Kidney glomerular epithelial cell (primary cell): Measurements from ENCODE around the gene TEAD3.
A peak's percentile ranks its signal among the peaks of the same experiment; 100 is the strongest.
"Not testable (repeated sequence)": the region's sequence is repeated elsewhere in the genome, so short reads cannot be mapped to it uniquely, and the experiment has no call there.

Source experiments
- DNase-seq: peaks from one replicate; lab custom pipeline; 2025; lab: John Stamatoyannopoulos, UW

Gene TEAD3

DNA sequence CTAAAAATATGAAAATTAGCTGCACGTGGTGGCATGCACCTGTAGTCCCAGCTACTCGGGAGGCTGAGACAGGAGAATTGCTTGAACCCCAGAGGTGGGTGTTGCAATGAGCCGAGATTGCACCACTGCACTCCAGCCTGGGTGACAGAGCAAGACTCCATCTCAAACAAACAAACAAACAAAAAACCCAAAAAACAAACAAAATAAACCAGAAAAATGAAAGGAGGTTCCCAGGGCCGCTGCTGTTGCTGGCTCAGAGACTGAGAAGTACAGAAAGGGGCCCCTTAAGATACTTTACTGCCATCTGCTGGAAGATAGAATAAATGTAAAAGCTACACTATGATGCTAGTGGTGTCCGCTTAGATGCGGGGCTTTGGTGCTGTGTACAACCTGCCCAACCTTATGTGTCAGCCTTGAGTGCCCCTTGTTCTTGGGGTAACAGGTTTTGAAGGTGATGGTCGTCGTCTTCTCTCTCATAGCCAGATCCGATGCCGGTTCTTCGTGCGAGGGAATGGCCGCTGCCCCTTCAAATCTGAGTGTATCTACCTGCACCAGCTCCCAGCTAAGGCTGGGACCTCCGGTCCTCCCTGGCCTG is 47.5 kb downstream of the TEAD3 start:
- peak; percentile 76 for DNase-seq

DNA sequence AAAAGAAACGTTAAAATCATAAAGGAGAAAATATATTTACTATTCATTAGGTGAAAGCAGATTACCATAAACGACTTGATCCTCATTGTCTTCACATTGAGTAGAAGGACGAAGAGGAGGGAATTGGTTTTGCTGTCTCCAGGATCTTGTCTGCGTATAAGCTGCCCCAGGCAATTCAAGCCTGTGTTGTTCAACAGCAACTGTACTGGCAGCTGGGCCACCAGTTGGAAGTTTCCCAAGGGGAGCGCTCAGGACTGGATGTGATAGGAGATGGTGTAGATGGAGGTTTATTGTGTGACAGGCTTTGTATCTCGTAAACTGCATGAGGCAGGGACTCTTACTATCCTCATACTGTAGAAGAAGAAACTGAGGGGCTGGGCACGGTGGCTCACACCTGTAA is 48.7 kb downstream of the TEAD3 start:
- no peak for DNase-seq

DNA sequence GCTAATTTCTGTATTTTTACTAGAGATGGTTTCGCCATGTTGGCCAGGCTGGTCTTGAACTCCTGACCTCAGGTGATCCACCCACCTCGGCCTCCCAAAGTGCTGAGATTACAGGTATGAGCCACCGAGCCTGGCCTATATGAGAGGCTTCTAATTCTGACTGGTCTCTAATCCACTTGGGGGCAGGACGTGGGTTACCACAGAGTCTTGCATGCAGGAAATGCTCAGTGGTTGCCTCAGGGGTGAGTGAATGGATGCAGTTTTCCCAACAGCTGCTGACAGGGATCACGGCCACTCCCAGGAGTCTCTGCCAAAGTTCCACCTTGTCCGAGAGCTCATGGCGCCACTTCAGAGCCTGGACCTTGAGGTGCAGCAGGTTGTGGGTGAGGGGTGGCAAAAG is 51.2 kb downstream of the TEAD3 start:
- DNase-seq, result no peak

DNA sequence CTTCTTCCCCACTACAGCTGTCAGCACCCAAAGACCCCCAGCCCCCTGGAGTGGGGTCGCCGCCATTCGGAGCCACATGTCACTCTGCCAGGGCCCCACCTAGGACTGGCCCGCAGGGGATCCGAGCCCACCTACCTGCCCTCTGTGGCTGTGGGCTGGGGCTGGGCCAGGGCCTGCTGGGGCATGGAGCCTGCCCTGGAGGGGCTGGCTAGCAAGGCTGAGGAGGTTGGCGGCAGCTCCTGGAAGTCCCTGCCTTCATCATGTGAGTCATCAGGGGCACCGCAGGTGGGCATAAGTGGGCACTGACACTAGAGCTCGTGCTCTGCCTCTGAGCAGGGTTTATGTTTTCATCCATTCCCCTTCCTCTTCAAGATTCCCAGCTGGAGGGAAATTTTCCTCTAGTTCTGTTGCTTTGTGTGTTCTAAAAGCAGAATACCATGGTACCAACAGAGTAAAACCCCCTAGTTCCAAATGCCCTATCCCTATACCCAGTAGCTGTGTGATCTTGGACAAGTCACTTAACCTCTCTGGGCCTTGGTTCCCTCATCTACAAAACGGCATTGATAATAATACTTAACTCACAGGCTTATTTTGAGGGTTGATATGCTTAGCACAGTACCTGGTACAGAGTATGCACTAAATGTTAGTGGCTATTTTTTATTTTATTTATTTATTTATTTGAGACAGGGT is 53.4 kb downstream of the TEAD3 start:
- DNase-seq, result no peak

DNA sequence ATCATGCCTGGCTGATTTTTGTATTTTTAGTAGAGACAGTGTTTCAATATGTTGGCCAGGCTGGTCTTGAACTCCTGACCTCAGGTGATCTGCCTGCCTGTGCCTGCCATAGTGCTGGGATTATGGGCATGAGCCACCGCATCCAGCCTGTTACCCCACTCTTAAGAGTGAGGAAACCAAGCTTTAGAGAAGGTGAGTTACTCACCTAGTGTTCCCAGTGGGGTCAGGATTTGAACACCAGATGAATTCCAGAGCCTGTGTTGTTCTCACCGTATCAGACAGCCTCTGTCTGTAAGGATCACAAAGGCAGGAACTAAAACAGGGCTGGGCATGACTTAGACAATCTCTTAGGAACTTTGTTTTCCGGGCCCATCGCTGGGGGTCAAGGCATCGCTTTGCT is 54.2 kb downstream of the TEAD3 start:
- DNase-seq, result no peak

DNA sequence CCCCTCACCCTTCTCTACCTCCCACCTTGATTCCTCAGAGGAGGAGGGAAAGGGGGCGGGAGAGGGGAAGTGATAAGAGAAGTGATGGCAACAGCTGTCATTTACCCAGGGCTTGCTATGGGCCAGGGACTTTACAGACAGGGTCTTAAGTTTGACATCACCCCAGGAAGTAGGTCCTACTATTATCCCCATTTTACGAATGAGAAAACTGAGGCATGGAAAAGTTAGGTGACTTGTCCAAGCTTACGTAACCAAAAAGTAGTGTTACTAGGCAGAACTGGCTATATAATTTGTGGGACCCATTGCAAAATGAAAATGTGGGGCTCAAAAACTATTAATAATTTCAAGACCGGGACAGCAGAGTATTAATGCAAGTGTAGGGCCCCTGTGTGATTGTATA is 55.2 kb downstream of the TEAD3 start:
- no peak for DNase-seq

DNA sequence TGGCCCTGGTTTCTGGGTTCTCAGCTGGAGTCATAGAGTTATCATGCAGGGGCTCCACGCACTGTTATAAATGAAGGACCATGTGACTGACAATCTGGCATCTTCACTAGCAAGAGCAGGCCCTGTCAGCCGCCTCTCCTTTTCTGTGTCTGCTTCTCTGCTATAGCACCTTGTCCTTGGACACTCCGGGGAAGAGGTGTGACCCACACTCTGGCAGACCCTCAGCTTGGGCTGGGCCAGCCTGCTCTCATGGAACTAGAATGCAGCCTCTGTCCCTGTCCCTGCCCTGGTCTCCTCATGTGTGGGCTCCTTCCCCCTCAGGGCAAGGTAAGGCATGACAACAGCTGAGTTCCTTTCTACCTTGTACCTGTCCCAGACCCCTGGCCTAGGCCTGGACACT is 55.7 kb downstream of the TEAD3 start:
- no peak for DNase-seq

DNA sequence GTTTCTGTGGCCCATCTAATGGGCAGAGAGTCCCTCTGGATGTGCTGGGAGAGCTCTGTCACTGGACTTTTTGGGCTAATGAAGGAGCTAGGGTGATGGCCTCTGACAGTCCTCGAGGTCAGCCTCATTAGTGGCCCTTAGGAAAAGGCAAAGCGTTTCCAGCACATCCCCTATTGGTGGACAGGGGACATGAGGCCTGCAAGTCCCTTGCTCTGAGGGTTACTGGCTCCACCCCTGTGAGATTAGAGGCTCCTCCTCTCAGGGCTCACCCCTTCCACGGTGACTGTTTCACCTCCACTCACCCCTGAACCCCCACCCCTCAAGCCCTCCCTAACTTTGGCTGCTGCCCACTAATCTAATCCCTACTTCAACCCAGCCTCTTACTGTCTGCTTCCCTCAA is 57.6 kb downstream of the TEAD3 start:
- DNase-seq, result no peak

DNA sequence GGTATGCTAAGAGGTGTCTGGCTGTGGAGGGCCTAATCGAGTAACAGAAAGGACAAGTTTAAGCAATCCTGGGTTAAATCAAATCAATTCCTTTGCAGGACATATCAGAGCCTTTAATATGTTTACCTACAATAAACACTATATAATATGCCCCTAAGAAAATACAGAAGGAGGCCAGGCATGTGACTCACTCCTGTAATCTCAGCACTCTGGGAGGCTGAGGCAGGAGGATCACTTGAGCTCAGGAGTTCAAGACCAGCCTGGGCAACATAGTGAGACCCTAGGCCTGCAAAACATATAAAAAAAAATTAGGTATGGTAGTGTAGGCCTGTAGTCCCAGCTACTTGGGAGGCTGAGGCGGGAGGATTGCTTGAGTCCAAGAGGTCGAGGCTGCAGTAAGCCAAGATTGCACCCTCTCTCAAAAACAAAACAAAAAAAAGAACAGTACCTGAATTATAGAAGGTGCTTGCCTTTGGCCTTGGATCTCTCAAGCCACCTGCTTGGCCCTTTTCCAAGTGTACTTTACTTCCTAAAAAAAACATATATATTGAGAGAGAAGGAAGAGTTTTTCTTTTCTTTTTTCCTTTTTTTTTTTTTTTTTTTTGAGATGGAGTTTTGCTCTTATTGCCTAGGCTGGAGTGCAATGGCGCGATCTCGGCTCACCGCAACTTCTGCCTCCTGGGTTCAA is 58.4 kb downstream of the TEAD3 start:
- DNase-seq, result not testable (repeated sequence)

DNA sequence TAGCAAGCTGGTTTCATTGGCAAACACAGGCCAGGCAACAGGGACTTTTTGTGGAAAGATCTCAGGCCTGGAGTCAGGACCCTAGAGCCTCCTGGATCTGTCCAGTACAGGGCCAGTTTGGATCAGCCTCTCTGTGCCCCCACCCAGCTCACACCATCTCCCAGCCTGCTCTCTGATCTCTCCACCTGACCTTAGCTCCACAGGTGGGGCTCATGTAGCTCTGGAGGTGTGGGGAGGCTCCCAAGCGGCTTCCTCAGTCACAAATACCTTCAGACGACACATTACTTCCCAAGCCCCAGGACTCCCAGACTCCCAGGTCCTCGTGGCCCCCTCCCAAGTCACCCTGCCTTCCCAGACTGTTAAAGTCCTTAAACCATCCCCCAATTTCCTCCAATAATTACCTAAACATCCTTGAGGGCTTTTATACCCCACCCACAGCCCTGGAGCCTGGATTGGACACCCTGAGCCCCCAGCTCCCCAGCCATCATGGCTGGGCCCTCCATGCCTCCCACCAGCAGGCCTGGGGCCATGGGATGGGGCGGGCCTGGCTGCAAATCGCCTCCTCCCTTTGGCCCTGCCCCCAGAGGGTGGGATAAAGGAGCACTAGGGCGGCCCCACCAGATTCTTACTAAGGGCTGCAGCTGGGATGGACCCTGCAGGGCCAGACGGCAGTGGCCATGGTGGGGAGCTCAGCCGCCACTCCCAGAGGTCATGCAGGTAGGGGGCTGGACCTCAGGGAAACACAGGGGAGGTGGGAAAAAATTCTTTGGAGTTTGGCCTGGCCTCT is 60.6 kb downstream of the TEAD3 start:
- no peak for DNase-seq

DNA sequence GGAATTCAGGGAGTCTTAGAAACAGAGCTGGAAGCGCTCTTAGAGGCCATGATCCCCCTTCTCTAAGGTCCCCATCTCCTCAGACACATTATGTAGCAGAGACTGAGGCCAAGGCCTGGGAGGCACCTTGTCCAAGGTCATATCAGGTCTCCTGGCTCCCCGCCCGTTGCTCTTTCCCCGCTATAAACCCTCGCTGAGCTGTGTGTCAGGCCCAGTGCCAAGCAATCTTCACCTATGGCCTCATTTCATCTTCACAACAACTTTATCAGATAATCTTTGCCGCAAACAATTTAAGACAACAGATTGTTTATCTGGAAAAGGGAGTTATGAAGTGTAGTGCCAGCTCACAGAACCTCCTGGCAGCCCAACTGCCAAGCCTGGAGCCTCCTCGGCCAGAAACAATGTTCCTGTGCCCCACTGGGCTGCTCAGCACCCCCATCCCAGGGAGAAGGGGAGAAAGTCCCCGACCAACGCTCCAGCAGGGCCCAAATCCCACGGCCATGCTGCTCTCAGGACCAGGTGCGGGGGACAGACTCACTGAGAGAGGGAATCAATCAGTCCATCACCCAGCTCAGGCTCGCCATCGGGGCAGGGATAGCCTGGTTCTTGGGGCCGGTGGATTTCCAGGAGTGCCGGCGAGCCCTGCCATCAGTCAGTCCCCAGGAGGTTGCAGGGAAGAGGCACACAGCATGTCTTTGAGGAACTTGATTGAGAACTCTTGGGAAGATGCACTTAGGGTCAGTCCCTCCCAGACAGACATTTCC is 61.6 kb downstream of the TEAD3 start:
- no peak for DNase-seq

DNA sequence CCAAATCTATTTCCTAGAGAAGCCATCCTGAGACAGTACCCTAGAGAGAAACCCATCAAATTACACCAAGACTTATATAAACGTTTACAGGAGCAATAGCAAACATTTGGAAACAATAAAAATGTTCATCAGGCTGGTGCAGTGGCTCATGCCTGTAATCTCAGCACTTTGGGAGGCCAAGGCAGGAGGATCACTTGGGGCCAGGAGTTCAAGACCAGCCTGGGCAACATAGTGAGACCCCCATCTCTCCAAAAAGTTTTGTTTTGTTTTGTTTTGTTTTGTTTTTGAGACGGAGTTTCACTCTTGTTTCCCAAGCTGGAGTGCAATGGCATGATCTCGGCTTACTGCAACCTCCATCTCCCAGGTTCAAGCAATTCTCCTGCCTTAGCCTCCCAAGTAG is 64.2 kb downstream of the TEAD3 start:
- DNase-seq, result not testable (repeated sequence)

DNA sequence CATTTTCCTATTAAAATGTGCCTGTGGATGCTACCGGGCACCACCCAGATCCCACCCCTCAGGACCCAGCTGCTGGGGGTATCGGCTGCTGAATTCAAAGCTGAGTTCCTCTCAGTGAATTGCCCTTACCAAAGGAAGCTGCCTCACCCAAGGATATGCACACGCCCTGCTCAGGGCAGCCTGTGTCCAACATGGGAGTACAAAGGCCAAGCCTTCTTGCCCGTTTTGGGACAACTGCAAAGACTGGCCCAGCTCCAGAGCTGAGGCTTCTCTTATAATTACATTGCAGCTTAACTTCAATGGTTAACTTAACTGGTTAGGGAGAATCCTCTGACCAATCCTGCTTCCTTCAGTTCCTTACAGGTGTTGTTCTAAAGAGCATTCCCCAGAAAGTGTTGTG is 64.6 kb downstream of the TEAD3 start:
- no peak for DNase-seq

DNA sequence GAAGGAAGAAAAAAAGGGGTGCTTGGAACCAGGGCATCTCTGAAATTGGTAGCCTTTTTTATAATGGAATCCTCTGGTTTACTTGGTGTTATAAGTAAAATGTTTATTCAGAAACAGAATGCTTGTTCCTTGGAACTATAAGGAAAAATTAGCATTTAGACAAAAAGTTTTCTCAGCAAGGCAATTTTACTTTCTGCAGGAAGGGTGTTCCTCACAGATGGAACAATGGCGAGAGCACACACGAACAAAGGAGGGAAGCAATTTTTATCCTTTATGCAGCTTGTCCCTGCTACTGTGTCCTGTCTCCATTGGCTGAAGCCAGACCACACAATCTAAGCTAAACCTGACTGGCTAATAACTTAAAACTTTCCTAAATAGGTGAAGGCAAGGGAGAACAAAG is 67.4 kb downstream of the TEAD3 start:
- DNase-seq, result no peak

DNA sequence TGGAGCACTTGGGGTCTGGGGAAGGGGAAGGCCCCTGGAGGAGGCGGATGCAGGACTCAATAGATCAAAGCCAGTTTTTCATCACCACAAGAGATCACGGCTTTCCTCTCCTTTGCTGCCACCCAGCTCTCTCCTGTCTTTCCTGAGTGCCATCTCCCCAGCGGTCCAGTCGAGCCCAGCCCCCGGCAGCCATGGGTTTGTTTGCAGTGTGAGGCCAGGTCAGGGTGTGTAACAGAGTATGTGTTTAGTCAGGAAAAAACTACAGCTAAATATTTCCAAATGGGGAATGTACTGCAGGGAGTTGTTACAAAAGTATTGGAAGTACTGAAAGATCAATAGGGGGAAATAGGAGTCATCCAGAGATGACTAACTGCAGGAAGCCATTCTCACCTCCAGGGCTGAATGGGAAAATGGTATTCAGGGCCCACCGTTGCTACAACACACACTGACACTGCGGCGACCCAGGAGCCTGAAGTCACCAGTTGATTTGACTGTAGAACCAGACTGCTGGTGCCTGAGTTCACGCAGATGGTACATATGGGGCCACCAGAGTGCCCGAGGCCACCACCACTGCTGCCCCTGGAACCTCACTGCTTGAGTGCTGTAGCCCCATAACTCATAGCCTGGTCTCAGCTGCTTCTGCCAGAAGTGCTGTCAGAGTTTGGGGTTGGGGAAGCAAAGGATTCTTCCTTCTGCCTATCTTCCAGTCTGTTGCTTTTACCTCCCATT is 68.3 kb downstream of the TEAD3 start:
- DNase-seq, result no peak

DNA sequence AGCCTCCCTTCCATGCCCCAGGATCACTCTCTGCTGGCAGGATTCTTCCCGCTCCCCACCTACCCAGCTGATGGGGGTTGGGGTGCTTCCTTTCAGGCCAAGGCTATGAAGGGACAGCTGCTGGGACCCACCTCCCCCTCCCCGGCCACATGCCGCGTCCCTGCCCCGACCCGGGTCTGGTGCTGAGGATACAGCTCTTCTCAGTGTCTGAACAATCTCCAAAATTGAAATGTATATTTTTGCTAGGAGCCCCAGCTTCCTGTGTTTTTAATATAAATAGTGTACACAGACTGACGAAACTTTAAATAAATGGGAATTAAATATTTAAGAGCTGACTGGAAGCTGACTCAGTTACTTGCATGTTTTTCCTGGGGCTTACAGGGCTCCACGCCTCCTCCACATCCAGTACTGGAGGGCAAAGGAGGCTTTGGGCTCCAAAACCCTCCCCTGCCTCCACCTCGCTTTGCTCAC is 69.0 kb downstream of the TEAD3 start:
- DNase-seq, result no peak

DNA sequence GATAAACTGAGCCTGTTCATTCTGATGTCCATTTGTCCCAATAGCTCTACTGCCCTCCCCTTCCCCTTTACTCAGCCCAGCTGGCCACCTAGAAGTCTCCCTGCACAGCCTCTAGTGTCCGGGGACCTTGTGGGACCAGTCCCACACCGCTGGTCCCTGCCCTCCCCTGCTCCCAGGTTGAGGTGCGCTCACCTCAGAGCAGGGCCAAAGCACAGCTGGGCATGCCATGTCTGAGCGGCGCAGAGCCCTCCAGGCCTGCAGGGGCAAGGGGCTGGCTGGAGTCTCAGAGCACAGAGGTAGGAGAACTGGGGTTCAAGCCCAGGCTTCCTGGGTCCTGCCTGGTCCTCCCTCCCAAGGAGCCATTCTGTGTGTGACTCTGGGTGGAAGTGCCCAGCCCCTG is 69.4 kb downstream of the TEAD3 start:
- no peak for DNase-seq

DNA sequence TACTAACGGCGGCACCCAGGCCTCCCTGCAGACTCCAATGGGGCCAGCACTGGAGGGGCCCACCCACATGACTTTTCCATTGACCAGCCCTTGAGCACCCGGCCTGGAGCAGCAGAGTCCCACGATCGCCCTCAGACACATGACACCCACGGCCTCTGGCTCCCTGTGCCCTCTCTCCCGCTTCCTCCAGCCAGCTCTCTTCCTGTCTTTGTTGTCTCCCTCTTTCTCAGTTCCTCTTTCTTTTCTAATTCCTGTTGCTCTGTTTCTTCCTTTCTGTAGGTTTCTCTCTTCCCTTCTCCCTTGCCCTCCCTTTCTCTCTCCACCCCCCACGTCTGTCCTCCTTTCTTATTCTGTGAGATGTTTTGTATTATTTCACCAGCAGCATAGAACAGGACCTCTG is 70.8 kb downstream of the TEAD3 start:
- no peak for DNase-seq

DNA sequence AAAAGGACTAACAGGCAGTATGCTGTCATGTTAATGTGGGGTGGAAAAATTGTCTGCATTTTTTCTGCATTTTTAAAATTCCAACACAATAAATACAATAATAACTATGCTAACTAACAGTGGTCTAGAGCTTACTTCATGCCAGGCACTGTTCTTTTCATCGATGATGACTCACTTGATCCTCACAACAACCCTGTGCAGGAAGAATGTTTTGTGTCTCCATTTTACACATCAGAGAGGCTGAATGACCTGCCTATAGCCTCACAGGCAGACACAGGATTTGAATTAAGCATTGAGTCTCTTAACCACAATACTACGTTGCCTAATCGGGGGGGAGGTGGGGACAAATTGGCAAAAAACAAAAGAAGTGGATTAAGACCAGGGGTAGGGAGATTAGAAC is 71.6 kb downstream of the TEAD3 start:
- DNase-seq, result peak; percentile 81
